SU-DHL-6 (cell line): Measurements from ENCODE around the gene WDR41.

ENCODE experiments used
- H2AFZ ChIP-seq: fragments of 200-600 bp; sonication (generic); 2 replicates; pipeline ENCODE4 v1.6.1; 2014; ENCODE audit warnings: low read depth, mild to moderate bottlenecking, moderate library complexity, mixed read lengths, antibody characterized with exemption, low read length; ENCODE audit not compliant: severe bottlenecking
- H3F3A ChIP-seq: fragments of 200-600 bp; shearing (Covaris generic); 2 replicates; pipeline ENCODE4 v1.6.0; 2016; ENCODE audit warnings: antibody characterized with exemption, mild to moderate bottlenecking; ENCODE audit not compliant: insufficient read depth
- H3K27ac ChIP-seq: fragments of 200-600 bp; sonication (generic); 2 replicates; pipeline ENCODE4 v1.5.1; 2016; ENCODE audit warnings: low read depth, mild to moderate bottlenecking, low read length, moderate library complexity, mixed read lengths
- H3K27me3 ChIP-seq: fragments of 200-600 bp; sonication (generic), shearing (Covaris generic); 2 replicates; pipeline ENCODE4 v1.6.0; 2014; ENCODE audit warnings: mild to moderate bottlenecking, low read length
- H3K36me3 ChIP-seq: fragments of 200-600 bp; sonication (generic); 2 replicates; pipeline ENCODE4 v1.6.1; 2014; ENCODE audit warnings: mild to moderate bottlenecking, low read length, mixed read lengths
- H3K4me2 ChIP-seq: fragments of 300-600, 200-600 bp; shearing (Covaris generic), sonication (generic); 2 replicates; pipeline ENCODE4 v1.6.0; 2014; ENCODE audit warnings: low read length, low read depth, mild to moderate bottlenecking; ENCODE audit not compliant: poor library complexity, severe bottlenecking
- H3K4me3 ChIP-seq: fragments of 200-600 bp; sonication (generic); 2 replicates; pipeline ENCODE4 v1.5.1; 2014; ENCODE audit warnings: antibody characterized with exemption, low read length, mild to moderate bottlenecking, mixed read lengths; ENCODE audit not compliant: insufficient read depth, poor library complexity, severe bottlenecking
- H3K79me2 ChIP-seq: fragments of 200-600 bp; sonication (generic); 2 replicates; pipeline ENCODE4 v1.6.1; 2014; ENCODE audit warnings: mild to moderate bottlenecking, low read length, moderate library complexity; ENCODE audit not compliant: insufficient read depth
- H3K9ac ChIP-seq: fragments of 200-600 bp; sonication (generic); 2 replicates; pipeline ENCODE4 v1.7.0; 2014; ENCODE audit warnings: mild to moderate bottlenecking, low read length
- H3K9me2 ChIP-seq: fragments of 200-600 bp; sonication (generic); replicated peaks from 2 replicates; pipeline ENCODE4 v1.6.1; 2014; ENCODE audit warnings: low read length; ENCODE audit not compliant: insufficient read depth
- H3K9me3 ChIP-seq: fragments of 200-600 bp; sonication (generic); 2 replicates; pipeline ENCODE4 v1.6.1; 2014; ENCODE audit warnings: low read length, mixed read lengths; ENCODE audit not compliant: insufficient read depth
- H4K20me1 ChIP-seq: fragments of 200-600 bp; sonication (generic); 2 replicates; pipeline ENCODE4 v1.6.1; 2014; ENCODE audit warnings: low read depth, mild to moderate bottlenecking, antibody characterized with exemption, low read length, moderate library complexity, mixed read lengths
- EZH2phosphoT487 ChIP-seq: fragments of 200-600 bp; sonication (generic), shearing (Covaris generic); conservative IDR thresholded peaks from 2 replicates; pipeline ENCODE4 v1.6.1; 2018; ENCODE audit warnings: mild to moderate bottlenecking, antibody characterized with exemption, low read length, moderate library complexity, mixed read lengths
- TF ChIP-seq, protein P1 (sequence below): fragments of 200-600 bp; sonication (generic); IDR thresholded peaks from one replicate; pipeline ENCODE4 v1.5.1; 2017; ENCODE audit warnings: antibody characterized with exemption, mild to moderate bottlenecking, low read length, moderate library complexity; ENCODE audit not compliant: insufficient read depth, poor library complexity, severe bottlenecking

WDR41 gene

DNA sequence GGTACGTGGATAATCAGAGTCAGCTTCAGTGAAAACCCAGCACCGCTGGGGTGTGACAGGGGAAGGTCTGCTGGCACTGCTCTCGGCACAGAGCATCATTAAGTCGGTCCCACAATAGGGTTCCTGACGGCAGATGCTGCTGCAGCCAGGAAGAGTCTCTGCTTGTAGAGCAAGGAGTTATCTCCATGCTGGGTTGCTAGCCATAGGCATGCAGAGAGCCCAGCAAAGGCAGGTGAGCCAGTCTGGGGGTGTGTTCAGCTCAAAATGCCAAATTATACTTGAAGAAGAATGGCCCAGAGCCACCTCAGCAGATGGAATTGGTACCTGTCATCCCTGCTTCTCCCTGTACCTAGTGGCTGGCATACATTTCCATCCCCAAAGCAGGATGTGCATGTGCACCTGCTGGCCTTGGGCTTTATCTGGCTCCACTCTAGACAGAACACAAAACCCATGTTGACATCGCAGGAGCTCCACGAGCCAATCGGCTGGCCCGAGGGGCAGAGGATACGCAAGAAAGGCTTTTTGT lies 100.8 kb downstream of the WDR41 start:
- Histone ChIP-seq H4K20me1 (no peaks in the 10 kb centered on the region), H3K9me3 (no peaks in the 10 kb centered on the region), H3K79me2 (no peaks in the 10 kb centered on the region), H3K4me3 (no peak overlapping the region), H2AFZ (no peak overlapping the region), H3K27ac (no peak overlapping the region), H3K4me2 (no peak overlapping the region), H3K36me3 (no peaks in the 10 kb centered on the region), H3K9ac (no peak overlapping the region), H3F3A (no peaks in the 10 kb centered on the region), H3K9me2 (no peaks in the 10 kb centered on the region), H3K27me3 (no peaks in the 10 kb centered on the region)
- TF ChIP-seq EZH2phosphoT487 = no peak
- TF ChIP-seq, protein P1, sequence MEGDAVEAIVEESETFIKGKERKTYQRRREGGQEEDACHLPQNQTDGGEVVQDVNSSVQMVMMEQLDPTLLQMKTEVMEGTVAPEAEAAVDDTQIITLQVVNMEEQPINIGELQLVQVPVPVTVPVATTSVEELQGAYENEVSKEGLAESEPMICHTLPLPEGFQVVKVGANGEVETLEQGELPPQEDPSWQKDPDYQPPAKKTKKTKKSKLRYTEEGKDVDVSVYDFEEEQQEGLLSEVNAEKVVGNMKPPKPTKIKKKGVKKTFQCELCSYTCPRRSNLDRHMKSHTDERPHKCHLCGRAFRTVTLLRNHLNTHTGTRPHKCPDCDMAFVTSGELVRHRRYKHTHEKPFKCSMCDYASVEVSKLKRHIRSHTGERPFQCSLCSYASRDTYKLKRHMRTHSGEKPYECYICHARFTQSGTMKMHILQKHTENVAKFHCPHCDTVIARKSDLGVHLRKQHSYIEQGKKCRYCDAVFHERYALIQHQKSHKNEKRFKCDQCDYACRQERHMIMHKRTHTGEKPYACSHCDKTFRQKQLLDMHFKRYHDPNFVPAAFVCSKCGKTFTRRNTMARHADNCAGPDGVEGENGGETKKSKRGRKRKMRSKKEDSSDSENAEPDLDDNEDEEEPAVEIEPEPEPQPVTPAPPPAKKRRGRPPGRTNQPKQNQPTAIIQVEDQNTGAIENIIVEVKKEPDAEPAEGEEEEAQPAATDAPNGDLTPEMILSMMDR = no peak

DNA sequence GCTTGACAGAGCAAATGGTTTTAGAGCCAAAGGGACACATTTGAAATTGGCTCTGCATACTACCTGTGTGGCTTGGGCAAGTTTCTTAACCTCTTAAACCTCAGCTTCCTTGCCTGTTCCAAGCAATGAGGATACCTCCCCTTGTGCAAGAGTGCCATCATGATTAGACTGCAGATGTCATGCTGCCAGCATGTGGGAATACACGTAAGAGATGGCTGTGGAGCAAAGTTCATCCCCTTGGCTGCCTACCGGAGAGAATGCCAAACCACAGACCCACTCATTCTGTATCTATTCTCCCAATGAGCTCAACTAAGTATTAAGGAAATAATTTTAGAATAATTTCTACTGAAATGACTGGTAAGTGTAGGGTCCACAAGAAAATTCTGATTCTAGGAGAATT lies 101.3 kb downstream of the WDR41 start:
- no peaks in the 10 kb centered on the region for H3K27me3 ChIP-seq
- no peak overlapping the region for H2AFZ ChIP-seq
- H3K27ac ChIP-seq = no peak overlapping the region
- no peaks in the 10 kb centered on the region for H3F3A ChIP-seq
- H3K9me3 ChIP-seq = no peaks in the 10 kb centered on the region
- H4K20me1 ChIP-seq = no peaks in the 10 kb centered on the region
- no peak for TF ChIP-seq EZH2phosphoT487
- TF ChIP-seq, protein P1 = no peak
- H3K9ac ChIP-seq = no peak overlapping the region
- no peak overlapping the region for H3K4me3 ChIP-seq
- H3K4me2 ChIP-seq = no peak overlapping the region
- H3K9me2 ChIP-seq = no peaks in the 10 kb centered on the region
- no peaks in the 10 kb centered on the region for H3K36me3 ChIP-seq
- no peaks in the 10 kb centered on the region for H3K79me2 ChIP-seq

DNA sequence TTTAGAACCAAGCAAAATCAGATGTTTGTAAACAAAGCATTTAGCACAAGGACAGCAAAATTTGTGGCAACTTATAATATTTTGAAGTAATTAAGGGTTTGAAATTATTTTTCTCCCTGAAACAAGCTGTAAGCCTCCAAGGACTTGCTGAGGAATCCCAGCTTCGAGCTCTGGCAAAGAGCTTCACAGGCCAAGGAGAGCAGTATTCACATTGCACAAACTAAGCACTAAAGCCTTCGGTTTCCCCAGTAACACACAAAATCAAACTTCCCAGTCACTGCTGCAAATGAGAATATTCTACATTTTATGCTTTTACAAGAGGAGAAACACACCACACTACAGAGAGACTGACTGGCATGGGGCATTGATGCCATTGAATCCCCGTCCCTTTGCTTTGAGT lies 101.9 kb downstream of the WDR41 start:
- H3K9me3 ChIP-seq = no peaks in the 10 kb centered on the region
- H3F3A ChIP-seq = no peaks in the 10 kb centered on the region
- H3K27ac ChIP-seq = no peak overlapping the region
- H3K27me3 ChIP-seq = no peaks in the 10 kb centered on the region
- no peak overlapping the region for H3K4me2 ChIP-seq
- no peak overlapping the region for H2AFZ ChIP-seq
- TF ChIP-seq, protein P1 = no peak
- TF ChIP-seq EZH2phosphoT487 = no peak
- H3K4me3 ChIP-seq = no peak overlapping the region
- no peak overlapping the region for H3K9ac ChIP-seq
- H3K36me3 ChIP-seq = no peaks in the 10 kb centered on the region
- H3K79me2 ChIP-seq = no peaks in the 10 kb centered on the region
- H4K20me1 ChIP-seq = no peaks in the 10 kb centered on the region
- no peaks in the 10 kb centered on the region for H3K9me2 ChIP-seq
